Neural progenitor cell (in vitro differentiated cells): ENCODE measurements around the gene PSD4.

ENCODE experiments used
- CTCF ChIP-seq: fragments of 200-600 bp; sonication (generic); IDR thresholded peaks from 2 replicates; pipeline ENCODE4 v1.5.1; 2017; ENCODE audit warnings: antibody characterized with exemption, mild to moderate bottlenecking
- EZH2 ChIP-seq: fragments of 200-600 bp; sonication (generic); IDR thresholded peaks from 2 replicates; pipeline ENCODE4 v1.6.1; 2017; ENCODE audit warnings: antibody characterized with exemption, mild to moderate bottlenecking, moderate library complexity

GRCh38 chr2:113198790-113199612, 25.2 kb downstream of the PSD4 start:
- TF ChIP-seq CTCF, result peak; percentile 82
- TF ChIP-seq EZH2, result peak; percentile 58
